Measurements from ENCODE around the gene SPATS2L. TPM values are rescaled to one million over a fixed set of nuclear protein-coding genes. Genes with fewer than 3 reads are reported as not detected.

SPATS2L gene
- total RNA-seq, 1 experiment from 2014 or later, result 148 TPM

DNA sequence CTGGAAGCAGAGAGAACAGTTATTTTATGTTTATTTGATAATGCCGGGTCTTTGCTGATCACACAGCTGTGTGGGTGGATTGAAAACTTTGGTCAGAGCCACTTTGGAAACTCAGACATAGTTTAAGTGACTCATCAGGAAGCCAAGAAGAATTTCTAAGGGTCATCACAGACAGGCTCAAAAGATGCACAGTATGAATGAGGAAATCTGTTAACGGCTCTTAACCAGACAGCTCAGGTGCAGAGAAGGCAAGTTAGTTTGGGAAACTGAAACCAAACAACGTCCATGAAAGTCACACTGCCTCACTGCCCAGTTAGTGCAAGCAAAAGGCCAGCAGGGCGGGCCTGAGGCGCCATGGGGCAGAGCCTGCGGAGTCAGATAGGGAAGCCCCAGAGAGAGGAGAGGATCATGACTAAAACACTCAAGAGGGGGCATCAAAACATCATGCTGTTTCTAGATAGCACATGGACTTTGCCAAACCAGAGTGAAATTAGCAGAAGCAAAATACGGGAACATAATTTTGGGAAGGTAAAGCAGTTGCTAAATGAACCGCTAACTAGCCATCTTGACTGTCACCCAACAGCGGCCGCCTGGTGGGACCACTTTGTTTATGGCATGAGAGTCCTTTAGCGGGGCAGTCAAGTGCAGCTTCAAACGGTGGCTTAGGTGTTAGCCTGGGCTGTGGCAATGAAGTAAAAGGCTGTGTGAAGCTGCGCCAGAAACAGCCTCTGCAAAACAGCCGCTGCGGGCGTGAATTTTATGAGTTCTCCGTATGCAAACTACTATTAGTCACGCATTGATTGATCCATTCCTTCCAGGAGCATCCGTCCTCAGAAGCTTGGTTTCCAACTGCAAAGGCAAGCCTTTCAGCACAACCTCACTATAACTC lies 102.2 kb downstream of the SPATS2L start:
- peak; percentile 96 for DNase-seq (ENCODE audit: low read depth)

GRCh38 chr2:200411831-200412230 lies 105.3 kb downstream of the SPATS2L start:
- DNase-seq (ENCODE audit: low read depth), result peak; percentile 31

DNA sequence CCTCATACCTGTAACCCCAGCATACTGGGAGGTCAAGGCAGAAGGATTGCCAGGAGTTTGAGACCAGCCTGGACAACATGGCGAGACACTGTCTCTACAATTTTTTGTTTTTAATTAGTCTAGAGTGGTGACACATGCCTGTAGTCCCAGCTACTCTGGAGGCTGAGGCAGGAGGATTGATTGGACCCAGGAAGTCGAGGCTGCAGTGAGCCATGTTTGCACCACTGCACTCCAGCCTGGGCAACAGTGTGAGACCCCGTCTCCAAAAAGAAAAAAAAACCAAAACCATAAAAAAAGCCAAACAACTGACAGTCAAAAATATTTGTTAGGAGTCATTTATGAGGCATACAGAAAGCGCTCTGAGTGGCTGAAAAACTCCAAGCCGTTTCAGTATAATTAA lies 107.9 kb downstream of the SPATS2L start:
- DNase-seq (ENCODE audit: low read depth), result no peak

DNA sequence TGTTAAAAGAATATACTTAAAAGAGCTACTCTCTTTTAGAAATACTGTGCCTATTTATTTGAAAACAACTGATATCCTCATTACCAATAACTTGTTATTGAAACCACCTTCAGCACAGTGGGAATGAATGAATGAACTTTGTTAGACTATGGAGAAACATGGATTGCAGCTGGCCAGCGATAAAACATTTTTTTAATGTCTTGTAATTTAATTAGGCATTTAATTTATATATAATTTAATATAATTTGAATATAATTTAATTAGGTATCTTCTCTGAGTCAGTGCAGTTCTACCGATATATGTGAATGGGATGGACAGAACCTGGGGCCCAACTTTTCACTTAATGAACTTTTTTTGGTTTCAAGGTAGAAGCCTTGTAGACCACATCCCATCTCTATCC lies 109.0 kb downstream of the SPATS2L start:
- DNase-seq (ENCODE audit: low read depth), result no peak

DNA sequence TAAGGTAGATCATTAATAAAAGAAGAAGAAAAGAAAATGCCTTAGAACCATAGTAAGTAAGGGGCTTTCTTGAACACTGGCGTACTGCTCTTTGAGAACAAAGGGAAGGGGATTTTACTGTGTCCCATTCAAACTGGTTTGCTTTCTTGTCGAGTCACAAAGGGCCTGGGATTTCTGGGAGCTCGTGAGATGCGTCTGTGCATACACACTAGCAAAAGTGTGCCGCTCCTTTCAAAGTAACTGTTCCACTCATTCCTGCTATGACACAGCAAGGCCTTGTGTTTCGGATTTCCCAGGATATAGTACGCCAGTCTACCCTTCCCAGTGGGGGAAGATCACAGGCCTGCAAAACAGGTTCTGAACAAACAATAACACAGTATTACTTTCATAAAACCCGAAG lies 110.4 kb downstream of the SPATS2L start:
- no peak for DNase-seq (ENCODE audit: low read depth)

- no peak for DNase-seq (ENCODE audit: low read depth)
Measured at GRCh38 chr2:200417366-200417765, 110.9 kb downstream of the SPATS2L start.

DNA sequence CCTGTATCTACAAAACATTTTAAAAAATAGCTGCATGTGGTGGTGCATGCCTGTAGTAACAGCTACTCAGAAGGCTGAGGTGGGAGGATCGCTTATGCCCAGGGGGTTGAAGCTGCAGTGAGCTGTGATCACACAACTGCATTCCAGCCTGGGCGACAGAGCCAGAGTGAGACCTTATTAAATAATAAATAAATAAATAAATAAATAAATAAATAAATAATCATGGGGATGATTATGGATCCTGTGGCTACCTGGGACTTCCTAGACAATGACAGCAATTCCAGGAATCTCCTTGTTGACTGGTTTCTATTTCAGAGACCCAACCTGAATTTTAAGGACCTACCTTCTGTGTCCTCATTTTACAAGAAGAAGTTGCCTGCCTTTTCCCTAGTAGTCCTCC lies 111.9 kb downstream of the SPATS2L start:
- no peak for DNase-seq (ENCODE audit: low read depth)

DNA sequence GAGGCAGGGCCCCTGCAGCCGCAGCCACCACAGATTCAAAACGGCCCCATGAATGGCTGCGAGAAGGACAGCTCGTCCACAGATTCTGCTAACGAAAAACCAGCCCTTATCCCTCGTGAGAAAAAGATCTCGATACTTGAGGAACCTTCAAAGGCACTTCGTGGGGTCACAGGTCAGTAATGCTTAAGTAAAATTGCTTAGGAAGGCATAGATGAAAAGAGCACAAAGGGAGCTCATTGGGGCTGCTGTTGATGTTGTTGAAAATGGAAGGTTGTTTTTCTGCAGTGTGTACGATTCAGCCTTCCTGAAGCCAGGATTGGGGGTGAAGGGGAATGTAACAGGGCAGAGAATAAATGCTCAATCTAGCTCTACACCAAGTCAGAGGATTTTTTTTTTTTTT lies 112.8 kb downstream of the SPATS2L start:
- DNase-seq (ENCODE audit: low read depth), result no peak

DNA sequence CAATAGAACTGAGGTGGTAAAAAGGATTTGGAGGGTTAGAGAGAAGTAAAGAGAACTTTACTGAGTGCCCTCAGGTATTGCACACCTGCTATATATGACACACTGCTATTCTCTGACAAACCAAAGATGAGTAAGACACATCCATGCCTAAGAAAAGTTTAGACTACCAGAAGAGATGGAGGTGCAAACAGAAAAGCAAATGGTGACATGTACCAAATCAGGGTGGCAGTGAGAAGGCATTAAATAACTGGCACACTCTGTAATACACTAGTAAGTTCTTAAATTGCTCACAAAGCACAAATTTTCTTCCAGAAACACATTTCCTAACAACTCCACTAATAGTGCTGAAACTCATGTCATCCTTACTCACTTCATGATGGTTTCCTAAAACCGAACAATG lies 114.8 kb downstream of the SPATS2L start:
- DNase-seq (ENCODE audit: low read depth), result no peak

DNA sequence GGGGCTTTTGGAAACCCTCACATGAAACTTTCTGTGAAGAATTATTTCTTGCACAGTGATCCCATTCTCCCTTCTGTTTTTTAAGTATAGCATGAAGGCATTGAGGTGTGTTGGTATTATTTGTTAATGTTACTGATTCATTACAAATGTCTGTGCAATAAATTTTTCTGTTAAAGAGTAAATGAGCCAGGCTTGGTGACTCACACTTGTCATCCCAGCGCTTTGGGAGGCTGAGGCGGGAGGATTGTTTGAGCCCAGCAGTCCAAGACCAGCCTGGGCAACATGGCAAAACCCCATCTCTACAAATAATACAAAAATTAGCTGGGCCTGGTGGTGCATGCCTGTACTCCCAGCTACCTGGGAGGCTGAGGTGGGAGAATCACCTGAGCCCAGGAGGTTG lies 115.6 kb downstream of the SPATS2L start:
- DNase-seq (ENCODE audit: low read depth), result no peak

DNA sequence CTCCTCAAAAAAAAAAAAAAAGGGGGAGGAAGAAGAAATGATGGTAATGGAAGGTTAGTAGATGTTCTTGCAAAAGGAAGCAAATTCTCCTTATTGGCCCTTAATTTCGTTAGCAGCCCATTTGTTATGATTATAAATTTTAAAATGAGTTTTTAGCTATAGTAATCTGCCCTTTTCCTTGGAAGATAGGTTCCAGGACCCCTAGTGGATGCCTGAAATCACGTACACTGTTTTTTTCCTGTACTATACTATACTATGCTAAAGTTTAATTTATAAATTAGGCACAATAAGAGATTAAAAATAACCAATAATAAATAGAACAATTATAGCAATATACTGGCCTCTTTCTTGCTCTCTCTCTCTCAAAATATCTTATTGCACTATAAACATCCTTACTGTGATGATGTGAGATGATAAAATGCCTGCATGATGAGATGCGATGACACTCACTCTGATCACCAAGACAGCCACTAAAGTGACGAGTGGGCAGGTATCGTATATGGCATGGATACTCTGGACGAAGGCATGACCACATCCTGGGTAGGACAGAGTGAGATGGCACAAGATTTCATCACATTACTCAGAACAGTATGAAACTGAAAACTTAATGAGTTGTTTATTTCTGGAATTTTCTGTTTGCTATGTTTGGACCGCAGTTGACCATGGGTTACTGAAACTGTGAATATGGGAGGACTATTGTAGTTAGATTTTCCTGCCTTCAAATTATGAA lies 116.2 kb downstream of the SPATS2L start:
- no peak for DNase-seq (ENCODE audit: low read depth)

- DNase-seq (ENCODE audit: low read depth), result no peak
Measured at GRCh38 chr2:200423541-200423940, 117.0 kb downstream of the SPATS2L start.

- no peak for DNase-seq (ENCODE audit: low read depth)
Measured at GRCh38 chr2:200425026-200425821, 118.7 kb downstream of the SPATS2L start.

DNA sequence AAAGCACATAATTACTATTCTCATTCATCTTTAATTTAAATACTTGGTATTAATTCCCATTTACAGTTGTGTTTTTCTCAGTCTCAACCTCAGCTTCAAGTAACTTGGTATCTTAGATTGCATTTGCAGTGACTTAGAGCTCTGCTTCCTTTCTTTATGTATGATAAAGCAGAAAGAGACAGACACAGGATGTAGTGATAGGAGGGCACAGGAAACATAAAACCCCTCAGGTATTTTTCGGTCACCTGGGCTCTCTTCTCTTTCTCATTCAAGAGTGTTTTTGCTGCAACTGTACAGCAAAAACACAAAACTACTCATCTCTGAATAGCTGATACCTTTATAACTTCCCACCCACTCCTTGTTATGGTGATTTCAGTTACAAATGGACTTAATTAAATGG lies 120.3 kb downstream of the SPATS2L start:
- no peak for DNase-seq (ENCODE audit: low read depth)

DNA sequence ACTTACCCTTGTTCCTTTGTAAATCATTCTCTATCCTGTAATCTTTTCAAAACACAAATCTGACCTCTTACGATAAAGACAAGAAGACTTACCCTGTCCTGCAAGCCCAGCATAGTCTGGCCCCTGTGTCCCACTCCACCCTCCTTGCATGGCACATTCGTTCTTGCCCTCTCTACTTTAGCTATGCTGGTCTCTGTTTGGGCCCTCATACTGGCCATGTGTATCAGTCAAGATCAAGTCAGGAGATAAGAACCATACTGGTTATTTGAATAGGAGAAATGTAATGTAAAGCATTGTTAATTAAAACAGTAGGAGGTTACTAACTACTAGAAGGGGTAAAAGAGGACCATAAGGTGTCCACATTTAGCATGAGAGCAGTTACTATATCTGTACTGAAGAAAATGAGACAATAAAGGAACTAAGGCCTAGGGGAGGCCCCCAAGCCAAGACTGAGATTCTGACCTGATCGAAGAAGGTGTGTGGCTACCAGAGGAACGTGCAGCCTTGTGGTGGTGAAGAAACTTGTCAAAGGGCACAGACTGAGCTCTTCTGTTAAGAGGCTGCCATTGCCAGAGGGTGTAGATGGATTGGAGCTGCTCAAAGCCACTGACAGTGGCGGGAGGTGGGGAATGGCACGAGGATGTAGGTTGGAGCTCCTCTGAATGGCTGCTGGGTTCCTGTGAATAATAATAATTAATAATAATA lies 122.6 kb downstream of the SPATS2L start:
- DNase-seq (ENCODE audit: low read depth), result no peak

DNA sequence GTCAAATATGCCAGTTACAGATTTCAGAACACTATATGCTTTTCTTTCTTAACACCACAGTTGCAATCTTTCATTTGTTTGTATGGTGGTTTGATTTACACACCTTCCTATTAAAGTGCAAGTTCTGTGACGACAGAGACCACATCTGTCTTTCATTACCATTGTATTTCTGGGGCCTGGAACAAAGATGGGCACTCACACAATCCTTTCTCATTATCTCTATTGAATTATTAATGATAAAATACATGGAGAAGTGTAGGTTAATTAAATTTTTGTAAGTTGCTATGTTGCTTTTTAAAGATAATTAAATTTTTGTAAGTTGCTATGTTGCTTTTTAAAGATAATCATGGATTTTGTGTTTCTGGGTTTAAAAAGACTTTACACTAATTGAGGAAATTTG lies 123.5 kb downstream of the SPATS2L start:
- DNase-seq (ENCODE audit: low read depth), result peak; percentile 31

- peak; percentile 68 for DNase-seq (ENCODE audit: low read depth)
Measured at GRCh38 chr2:200431996-200432705, 125.7 kb downstream of the SPATS2L start.

- DNase-seq (ENCODE audit: low read depth), result no peak
Measured at GRCh38 chr2:200435379-200435778, 128.9 kb downstream of the SPATS2L start.

DNA sequence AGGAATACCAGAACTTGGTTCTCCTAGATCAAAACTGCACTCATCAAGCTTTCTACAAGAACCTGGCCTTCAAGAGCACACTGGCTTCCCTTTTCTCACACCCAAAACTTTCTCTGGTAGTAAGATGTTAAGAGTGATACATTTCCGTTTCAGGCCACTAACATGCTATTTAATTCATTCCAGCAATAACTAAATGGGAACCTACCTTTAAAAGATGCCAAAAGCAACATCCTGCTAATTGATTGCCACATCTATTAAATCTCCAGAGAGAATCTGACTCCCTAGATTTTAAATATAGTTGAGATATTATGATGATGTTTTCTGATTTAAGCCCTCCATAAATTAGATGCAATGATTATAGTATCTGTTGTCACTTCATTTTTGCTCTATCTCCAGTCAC lies 131.8 kb downstream of the SPATS2L start:
- no peak for DNase-seq (ENCODE audit: low read depth)

DNA sequence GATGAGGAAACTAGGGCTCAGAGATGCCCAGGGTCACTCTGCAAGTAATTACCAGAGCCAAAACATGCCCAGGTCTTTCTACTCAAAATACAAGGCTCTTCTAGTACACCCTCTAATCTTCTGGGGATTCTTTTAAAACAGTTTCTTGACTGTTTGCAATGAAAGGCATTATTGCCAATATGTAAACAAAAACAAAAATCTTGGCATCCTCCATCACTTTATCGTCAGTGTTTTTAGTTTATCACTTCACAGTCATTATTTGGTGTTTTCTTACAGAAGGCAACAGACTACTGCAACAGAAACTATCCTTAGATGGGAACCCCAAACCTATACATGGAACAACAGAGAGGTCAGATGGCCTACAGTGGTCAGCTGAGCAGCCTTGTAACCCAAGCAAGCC lies 132.4 kb downstream of the SPATS2L start:
- no peak for DNase-seq (ENCODE audit: low read depth)

DNA sequence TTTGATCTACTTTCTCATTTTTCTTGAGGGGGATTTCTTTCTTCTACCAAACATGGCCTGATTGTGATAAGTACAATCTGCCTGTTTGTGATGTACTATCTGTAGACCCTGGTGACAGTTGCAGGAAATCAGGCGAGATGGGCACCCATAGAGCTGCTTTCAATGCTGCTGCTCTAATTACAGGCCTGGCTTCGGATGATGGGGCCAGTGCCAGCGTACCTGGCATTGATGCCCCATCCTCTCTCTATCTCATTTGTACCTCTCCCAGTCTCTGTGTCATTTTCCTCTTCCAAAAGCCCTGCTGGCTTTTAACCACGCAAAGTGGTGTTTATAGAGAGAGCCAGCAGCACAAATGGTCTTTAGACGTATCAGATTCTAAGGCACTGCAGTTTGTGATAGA lies 133.5 kb downstream of the SPATS2L start:
- DNase-seq (ENCODE audit: low read depth), result no peak

Data from RPMI7951 (cell line).